Measurements from ENCODE around the gene IL4R. TPM values are rescaled to one million over a fixed set of nuclear protein-coding genes. Genes with fewer than 3 reads are reported as not detected.

Gene IL4R
- total and polyA plus RNA-seq, 2 experiments from 2014 or later, result 6.4 to 17.6 TPM

DNA sequence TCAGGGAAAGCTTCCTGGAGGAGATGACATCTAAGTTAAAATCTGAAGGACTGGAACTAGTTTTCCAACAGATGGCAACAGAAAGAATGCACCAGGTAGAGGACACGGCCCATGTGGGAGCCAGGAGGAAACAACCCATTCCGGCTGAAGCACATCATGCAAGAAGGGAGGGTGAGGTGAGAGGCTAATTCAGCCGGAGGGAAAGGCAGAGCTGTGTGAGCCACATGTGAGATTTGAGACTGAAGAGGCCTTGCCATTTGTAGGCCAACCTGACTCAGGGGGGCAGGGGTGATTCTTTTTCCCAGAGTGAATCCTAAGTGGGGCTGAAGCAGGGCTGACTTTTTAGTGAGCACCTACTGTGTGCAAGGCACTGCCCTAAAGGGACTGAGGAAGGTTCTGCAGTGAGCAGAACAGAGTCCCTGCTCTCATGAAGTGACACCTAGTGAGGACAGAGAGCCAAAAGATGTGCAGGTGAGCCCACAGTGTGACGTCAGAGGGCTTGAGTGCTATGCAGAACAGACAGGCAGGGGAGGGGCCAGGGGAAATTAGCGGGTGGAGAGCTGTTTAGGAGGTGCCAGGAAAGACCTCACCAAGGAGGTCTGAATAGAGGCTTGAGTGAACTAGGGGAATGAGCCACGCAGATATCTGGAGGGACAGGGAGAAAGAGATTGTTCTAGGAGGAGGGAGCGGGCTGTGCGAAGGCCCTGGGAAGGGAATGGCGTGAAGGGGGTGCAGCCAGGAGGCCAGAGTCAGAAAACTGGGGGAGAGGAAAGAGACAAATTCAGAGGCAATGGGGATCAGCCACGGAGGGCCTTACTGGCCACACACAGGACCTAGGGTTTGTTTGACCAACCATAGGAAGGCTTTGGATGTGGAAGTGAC, 68.4 kb downstream of the IL4R start:
- no peak overlapping the region for H3K4me3 Mint-ChIP-seq
- no peaks in the 10 kb centered on the region; the same call in 2 of the 3 replicates for H3K36me3 Mint-ChIP-seq (ENCODE audit: low read depth)
- peaks cover 7% of the 10 kb centered on the region for H3K27me3 Mint-ChIP-seq (ENCODE audit: insufficient read depth, low read depth, poor library complexity)
- TF ChIP-seq, protein P1, sequence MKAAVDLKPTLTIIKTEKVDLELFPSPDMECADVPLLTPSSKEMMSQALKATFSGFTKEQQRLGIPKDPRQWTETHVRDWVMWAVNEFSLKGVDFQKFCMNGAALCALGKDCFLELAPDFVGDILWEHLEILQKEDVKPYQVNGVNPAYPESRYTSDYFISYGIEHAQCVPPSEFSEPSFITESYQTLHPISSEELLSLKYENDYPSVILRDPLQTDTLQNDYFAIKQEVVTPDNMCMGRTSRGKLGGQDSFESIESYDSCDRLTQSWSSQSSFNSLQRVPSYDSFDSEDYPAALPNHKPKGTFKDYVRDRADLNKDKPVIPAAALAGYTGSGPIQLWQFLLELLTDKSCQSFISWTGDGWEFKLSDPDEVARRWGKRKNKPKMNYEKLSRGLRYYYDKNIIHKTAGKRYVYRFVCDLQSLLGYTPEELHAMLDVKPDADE (IDR thresholded peaks at IDR 0.05), result no peak
- TF ChIP-seq CREB1 (CRISPR knock-in tag; IDR thresholded peaks at IDR 0.05; ENCODE audit: low read depth), result 0 out of 2 replicates have a peak, but pooled peaks have one; percentile 21
- DNase-seq (ENCODE audit: low spot score) (no peak), ATAC-seq (no peak)
- no peaks in the 10 kb centered on the region for H3K27me3 ChIP-seq (ENCODE audit: insufficient read depth)
- no peaks in the 10 kb centered on the region for H3K4me1 ChIP-seq (ENCODE audit: insufficient read depth)
- no peak overlapping the region for H3K4me2 ChIP-seq
- 0 out of 2 replicates have a peak overlapping the region, but pooled peaks have one; percentile 23 for H2AFZ ChIP-seq
- H3K27ac Mint-ChIP-seq, result no peak overlapping the region
- H3K9me3 Mint-ChIP-seq, result peaks cover 14% of the 10 kb centered on the region
- no peaks in the 10 kb centered on the region for H3K4me1 Mint-ChIP-seq
- H3K79me2 ChIP-seq (replicated peaks; ENCODE audit: insufficient read depth), result no peaks in the 10 kb centered on the region
- no peak overlapping the region for H3K4me3 ChIP-seq
- no peaks in the 10 kb centered on the region for H3K9me2 ChIP-seq (ENCODE audit: insufficient read depth)
- no peaks in the 10 kb centered on the region for H4K20me1 ChIP-seq (replicated peaks; ENCODE audit: insufficient read depth)
- no peaks in the 10 kb centered on the region for H3K36me3 ChIP-seq (ENCODE audit: insufficient read depth)
- H3K27ac ChIP-seq (ENCODE audit: low read depth), result no peak overlapping the region
- H3F3A ChIP-seq (replicated peaks; ENCODE audit: low read depth), result no peaks in the 10 kb centered on the region

DNA sequence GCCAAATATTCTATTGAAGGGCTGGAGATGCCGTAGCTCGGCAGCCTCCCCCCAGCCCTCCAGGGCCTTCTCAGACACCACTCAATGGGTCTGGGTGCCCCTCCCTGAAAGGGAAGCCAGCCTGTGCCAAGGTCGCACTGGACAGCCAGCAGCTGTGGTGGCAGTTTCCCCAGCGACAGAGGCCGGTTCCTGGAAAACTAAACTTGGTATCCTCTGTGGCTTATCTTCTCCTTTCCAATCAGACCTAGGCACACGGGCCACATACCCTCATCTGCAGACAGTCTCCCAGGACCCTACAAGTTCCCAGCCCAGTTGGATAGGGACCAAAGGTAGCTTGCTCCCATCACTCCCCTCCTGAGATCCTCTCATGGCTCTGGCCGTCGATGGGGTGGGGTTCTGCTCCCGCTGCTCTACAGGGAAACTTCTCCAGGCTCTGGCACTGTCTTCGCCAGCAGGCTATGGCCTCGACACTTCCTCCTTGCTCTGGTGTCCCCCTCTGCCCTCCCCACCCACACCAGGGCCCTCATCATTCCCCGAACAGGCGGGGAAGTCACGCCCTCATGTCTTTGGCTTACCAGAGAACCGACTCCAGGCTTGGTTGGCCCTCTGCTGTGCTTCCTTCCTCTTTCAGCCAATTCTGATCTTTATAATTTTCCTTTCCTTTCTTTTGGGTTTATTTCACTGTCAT, 69.9 kb downstream of the IL4R start:
- no peaks in the 10 kb centered on the region for H3K9me2 ChIP-seq (ENCODE audit: insufficient read depth)
- H3F3A ChIP-seq (replicated peaks; ENCODE audit: low read depth), result no peaks in the 10 kb centered on the region
- Mint-ChIP-seq H3K4me3 (no peak overlapping the region), H3K27me3 (ENCODE audit: insufficient read depth, low read depth, poor library complexity) (peaks cover 6% of the 10 kb centered on the region), H3K4me1 (no peaks in the 10 kb centered on the region), H3K27ac (no peak overlapping the region), H3K9me3 (peaks cover 14% of the 10 kb centered on the region), H3K36me3 (ENCODE audit: low read depth) (no peaks in the 10 kb centered on the region; the same call in 2 of the 3 replicates)
- ATAC-seq, result no peak
- H4K20me1 ChIP-seq (replicated peaks; ENCODE audit: insufficient read depth), result no peaks in the 10 kb centered on the region
- no peak overlapping the region for H3K4me2 ChIP-seq
- TF ChIP-seq POLR2AphosphoS5 (IDR thresholded peaks at IDR 0.05; ENCODE audit: low read depth) (no peak), NANOG (IDR thresholded peaks at IDR 0.05; ENCODE audit: borderline replicate concordance) (no peak), CREB1 (CRISPR knock-in tag; IDR thresholded peaks at IDR 0.05; ENCODE audit: low read depth) (no peak)
- TF ChIP-seq, protein P2, sequence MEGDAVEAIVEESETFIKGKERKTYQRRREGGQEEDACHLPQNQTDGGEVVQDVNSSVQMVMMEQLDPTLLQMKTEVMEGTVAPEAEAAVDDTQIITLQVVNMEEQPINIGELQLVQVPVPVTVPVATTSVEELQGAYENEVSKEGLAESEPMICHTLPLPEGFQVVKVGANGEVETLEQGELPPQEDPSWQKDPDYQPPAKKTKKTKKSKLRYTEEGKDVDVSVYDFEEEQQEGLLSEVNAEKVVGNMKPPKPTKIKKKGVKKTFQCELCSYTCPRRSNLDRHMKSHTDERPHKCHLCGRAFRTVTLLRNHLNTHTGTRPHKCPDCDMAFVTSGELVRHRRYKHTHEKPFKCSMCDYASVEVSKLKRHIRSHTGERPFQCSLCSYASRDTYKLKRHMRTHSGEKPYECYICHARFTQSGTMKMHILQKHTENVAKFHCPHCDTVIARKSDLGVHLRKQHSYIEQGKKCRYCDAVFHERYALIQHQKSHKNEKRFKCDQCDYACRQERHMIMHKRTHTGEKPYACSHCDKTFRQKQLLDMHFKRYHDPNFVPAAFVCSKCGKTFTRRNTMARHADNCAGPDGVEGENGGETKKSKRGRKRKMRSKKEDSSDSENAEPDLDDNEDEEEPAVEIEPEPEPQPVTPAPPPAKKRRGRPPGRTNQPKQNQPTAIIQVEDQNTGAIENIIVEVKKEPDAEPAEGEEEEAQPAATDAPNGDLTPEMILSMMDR (conservative IDR thresholded peaks at IDR 0.05; ENCODE audit: low read depth in 2 of 2), result no peak
- TF ChIP-seq, protein P1 (IDR thresholded peaks at IDR 0.05), result no peak
- H3K79me2 ChIP-seq (replicated peaks; ENCODE audit: insufficient read depth), result no peaks in the 10 kb centered on the region
- H3K4me3 ChIP-seq, result no peak overlapping the region
- H3K4me1 ChIP-seq (ENCODE audit: insufficient read depth), result no peaks in the 10 kb centered on the region
- no peak for DNase-seq (ENCODE audit: low spot score)
- H3K36me3 ChIP-seq (ENCODE audit: insufficient read depth), result no peaks in the 10 kb centered on the region
- H3K27me3 ChIP-seq (ENCODE audit: insufficient read depth), result no peaks in the 10 kb centered on the region
- no peak overlapping the region for H2AFZ ChIP-seq
- H3K27ac ChIP-seq (ENCODE audit: low read depth), result no peak overlapping the region

Measured in GM23338 (cell line).